H1 (cell line): ENCODE results near the gene EED.

Source experiments
- BCL11A ChIP-seq, 2 experiments: IDR thresholded peaks; one replicate each; pipeline ENCODE4 v1.6.1; 2011; ENCODE audit warnings: low read depth in 2 of 2, low read length in 2 of 2, mild to moderate bottlenecking in 2 of 2
- BRCA1 ChIP-seq: IDR thresholded peaks from 2 replicates; pipeline ENCODE4 v1.6.1; 2012; ENCODE audit warnings: low read depth, low read length, improper control_type of control experiment
- CTCF ChIP-seq, 3 experiments: IDR thresholded peaks; 1 replicate in 2 of 3; 2 replicates in 1 of 3; pipeline versions ENCODE4 v1.5.1 to v1.6.1; 2011; ENCODE audit warnings: low read length in 3 of 3, mild to moderate bottlenecking in 3 of 3, inconsistent platforms in 2 of 3, low read depth in 1 of 3, moderate library complexity in 1 of 3; ENCODE audit not compliant: insufficient read depth in 1 of 3; ENCODE audit errors: control extremely low read depth in 1 of 3
- EP300 ChIP-seq, 2 experiments: IDR thresholded peaks; 1 replicate in 1 of 2; 2 replicates in 1 of 2; pipeline ENCODE4 v1.6.1; 2011 to 2012; ENCODE audit warnings: low read depth in 2 of 2, low read length in 2 of 2, mild to moderate bottlenecking in 2 of 2, borderline replicate concordance in 1 of 2, inconsistent platforms in 1 of 2, moderate library complexity in 1 of 2
- EZH2 ChIP-seq: fragments of 200-600 bp; sonication (generic); IDR thresholded peaks from 2 replicates; pipeline ENCODE4 v1.7.1; 2012; ENCODE audit warnings: low read depth, mild to moderate bottlenecking, moderate library complexity, low read length, inconsistent platforms; ENCODE audit not compliant: severe bottlenecking
- KDM1A ChIP-seq: fragments of 200-600, 300-600 bp; sonication (generic); IDR thresholded peaks from 2 replicates; pipeline ENCODE4 v1.7.1; 2016; ENCODE audit warnings: mild to moderate bottlenecking, low read length, borderline replicate concordance
- POLR2A ChIP-seq, 2 experiments: IDR thresholded peaks; 1 replicate in 1 of 2; 2 replicates in 1 of 2; pipeline ENCODE4 v1.6.1; 2011; ENCODE audit warnings: low read depth in 2 of 2, low read length in 2 of 2, mild to moderate bottlenecking in 2 of 2; ENCODE audit errors: control extremely low read depth in 1 of 2
- POLR2AphosphoS5 ChIP-seq: IDR thresholded peaks from 2 replicates; pipeline ENCODE4 v1.6.1; 2011; ENCODE audit warnings: low read depth, low read length
- YY1 ChIP-seq: IDR thresholded peaks from 2 replicates; pipeline ENCODE4 v1.6.1; 2011; ENCODE audit warnings: low read depth, mild to moderate bottlenecking, low read length

DNA sequence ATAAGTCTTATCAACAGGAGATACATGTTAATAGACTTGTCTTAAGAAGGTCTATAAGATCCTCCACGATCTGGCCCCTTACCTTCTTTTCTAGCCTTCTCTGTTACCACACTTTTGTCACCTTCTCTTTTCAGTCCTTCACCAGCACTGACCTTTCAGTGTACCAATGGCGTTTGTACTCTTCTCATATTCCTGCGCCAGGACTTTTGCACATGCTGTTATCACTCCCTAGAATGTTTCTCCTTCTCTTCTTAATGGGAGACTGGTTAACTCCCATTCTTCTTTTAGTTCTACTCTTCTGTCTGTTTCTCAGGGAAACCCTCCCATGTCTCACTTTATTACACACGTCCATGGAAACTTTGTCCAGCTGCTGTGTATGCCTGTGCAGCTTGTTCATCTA lies 4.4 kb upstream of the EED start:
- TF ChIP-seq BRCA1 = no peak
- no peak for TF ChIP-seq CTCF (IDR thresholded peaks at IDR 0.05; ENCODE audit: control extremely low read depth in 1 of 3, insufficient read depth in 1 of 3, low read depth in 1 of 3, low read length in 3 of 3)
- no peak for TF ChIP-seq KDM1A
- no peak for TF ChIP-seq POLR2A (IDR thresholded peaks at IDR 0.05; ENCODE audit: control extremely low read depth in 1 of 2, low read depth in 2 of 2, low read length in 2 of 2)
- TF ChIP-seq BCL11A (IDR thresholded peaks at IDR 0.05; ENCODE audit: low read depth in 2 of 2, low read length in 2 of 2) = no peak
- no peak for TF ChIP-seq YY1
- no peak for TF ChIP-seq POLR2AphosphoS5
- no peak for TF ChIP-seq EZH2
- TF ChIP-seq EP300 (IDR thresholded peaks at IDR 0.05; ENCODE audit: borderline replicate concordance in 1 of 2, low read depth in 2 of 2, low read length in 2 of 2) = no peak
